Stomach (tissue), 4 donors: Measurements from ENCODE around the gene NCMAP.

Source experiments
- CTCF ChIP-seq, 7 experiments: fragments of 450-650 bp in 4 of 7; fragments of 200-600 bp in 3 of 7; sonication (generic) in 3 of 7; IDR thresholded peaks; one replicate each; pipeline ENCODE4 v1.5.1; 2016 to 2019; ENCODE audit warnings: antibody characterized with exemption in 7 of 7, control low read depth in 2 of 7, mild to moderate bottlenecking in 1 of 7
- POLR2A ChIP-seq, 4 donors: fragments of 450-650 bp; IDR thresholded peaks; one replicate each; pipeline ENCODE4 v1.6.1; 2016; ENCODE audit warnings: antibody characterized with exemption in 4 of 4, control low read depth in 2 of 4, mild to moderate bottlenecking in 1 of 4, moderate library complexity in 1 of 4

DNA sequence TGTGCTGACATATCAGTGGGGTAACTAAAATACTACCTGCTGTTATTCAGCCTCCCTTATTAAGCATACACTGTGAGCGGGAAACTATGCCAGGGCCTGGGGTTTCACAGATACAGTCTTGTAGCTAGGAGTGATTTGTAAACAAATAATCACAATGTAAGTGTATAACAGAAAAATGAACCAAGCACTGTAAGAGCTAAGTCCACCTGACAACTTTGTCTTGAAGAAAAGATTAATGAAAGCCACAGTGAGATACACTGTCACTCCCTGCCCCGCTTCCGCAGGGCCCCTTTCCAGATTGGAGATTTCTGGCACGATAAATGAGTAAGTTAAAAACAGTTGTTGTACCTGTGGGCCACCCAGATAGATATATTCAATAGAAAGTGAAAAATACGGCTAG, 48.5 kb upstream of the NCMAP start:
- TF ChIP-seq POLR2A (IDR thresholded peaks at IDR 0.05) (no peak), CTCF (IDR thresholded peaks at IDR 0.05) (no peak)
